NT2/D1 (cell line): ENCODE results near the gene PTPRN2.

Experiments used
- DNase-seq: peaks from one replicate; pipeline ENCODE4 v3.0.0-alpha.2; 2011; ENCODE audit warnings: low read depth, low spot score
- H3K27me3 ChIP-seq: 2 replicates; pipeline ENCODE4 v1.6.0; 2011; ENCODE audit warnings: mild to moderate bottlenecking; ENCODE audit not compliant: insufficient read length, insufficient read depth
- H3K36me3 ChIP-seq: 2 replicates; pipeline ENCODE4 v1.6.1; 2011; ENCODE audit warnings: mild to moderate bottlenecking, low read length, mixed read lengths; ENCODE audit not compliant: insufficient read depth, insufficient read length
- H3K4me1 ChIP-seq: 2 replicates; pipeline ENCODE4 v1.5.1; 2011; ENCODE audit not compliant: insufficient read depth, insufficient read length
- H3K4me3 ChIP-seq: 2 replicates; pipeline ENCODE4 v1.5.1; 2011; ENCODE audit warnings: low read depth; ENCODE audit not compliant: insufficient read length
- H3K9ac ChIP-seq: 2 replicates; pipeline ENCODE4 v1.6.0; 2011; ENCODE audit warnings: low read depth; ENCODE audit not compliant: insufficient read length
- H3K9me3 ChIP-seq: 2 replicates; pipeline ENCODE4 v1.5.1; 2011; ENCODE audit warnings: mild to moderate bottlenecking, low read length; ENCODE audit not compliant: insufficient read depth
- SUZ12 ChIP-seq: IDR thresholded peaks from 2 replicates; pipeline ENCODE4 v1.6.1; 2011; ENCODE audit not compliant: insufficient read length, insufficient read depth; ENCODE audit errors: extremely low read depth
- YY1 ChIP-seq: IDR thresholded peaks from 2 replicates; pipeline ENCODE4 v1.6.1; 2011; ENCODE audit not compliant: insufficient read length, insufficient read depth
- ZNF274 ChIP-seq: IDR thresholded peaks from 2 replicates; pipeline ENCODE4 v1.6.1; 2011; ENCODE audit warnings: mild to moderate bottlenecking, low read depth, low read length

PTPRN2 gene

DNA sequence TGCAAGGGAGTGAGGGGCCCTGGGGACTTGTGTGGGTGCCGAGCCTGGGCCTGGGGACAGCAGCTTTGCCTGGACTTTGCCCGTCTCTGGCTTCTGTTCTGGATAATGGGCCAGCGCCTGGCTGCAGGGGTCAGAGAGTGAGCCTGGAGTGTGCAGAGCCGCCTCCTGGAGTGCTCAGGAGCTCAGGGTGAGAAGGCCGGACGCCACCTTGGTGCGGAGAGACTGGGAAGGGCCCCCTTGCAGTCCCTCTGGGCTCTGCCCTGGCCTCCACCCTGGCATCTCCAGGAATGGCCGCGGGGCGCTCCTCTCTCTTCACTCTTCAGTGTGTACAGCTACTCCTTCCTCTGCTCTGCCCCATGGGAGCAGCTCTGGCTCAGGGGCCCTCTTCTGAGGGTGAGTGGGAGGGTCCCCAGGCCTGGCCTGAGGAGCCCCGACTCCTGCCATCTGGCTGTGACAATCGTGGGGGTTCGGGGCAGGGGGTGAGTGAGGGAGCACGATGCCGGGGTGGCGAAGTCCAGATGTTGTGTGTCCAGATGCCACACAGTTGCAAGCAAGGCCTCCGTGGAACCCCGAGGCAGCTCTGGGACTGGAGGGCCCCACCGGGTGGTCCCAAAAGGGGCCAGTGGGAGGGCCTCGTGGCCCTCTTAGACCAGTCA is 1063.7 kb downstream of the PTPRN2 start:
- no peak for TF ChIP-seq SUZ12
- no peak for TF ChIP-seq YY1
- TF ChIP-seq ZNF274: no peak
- peaks cover 3% of the 10 kb centered on the region for H3K27me3 ChIP-seq
- no peaks in the 10 kb centered on the region for H3K9me3 ChIP-seq
- DNase-seq: no peak
- H3K36me3 ChIP-seq: no peaks in the 10 kb centered on the region
- peaks cover 6% of the 10 kb centered on the region for H3K4me1 ChIP-seq
- H3K9ac ChIP-seq: no peak overlapping the region
- H3K4me3 ChIP-seq: no peak overlapping the region

DNA sequence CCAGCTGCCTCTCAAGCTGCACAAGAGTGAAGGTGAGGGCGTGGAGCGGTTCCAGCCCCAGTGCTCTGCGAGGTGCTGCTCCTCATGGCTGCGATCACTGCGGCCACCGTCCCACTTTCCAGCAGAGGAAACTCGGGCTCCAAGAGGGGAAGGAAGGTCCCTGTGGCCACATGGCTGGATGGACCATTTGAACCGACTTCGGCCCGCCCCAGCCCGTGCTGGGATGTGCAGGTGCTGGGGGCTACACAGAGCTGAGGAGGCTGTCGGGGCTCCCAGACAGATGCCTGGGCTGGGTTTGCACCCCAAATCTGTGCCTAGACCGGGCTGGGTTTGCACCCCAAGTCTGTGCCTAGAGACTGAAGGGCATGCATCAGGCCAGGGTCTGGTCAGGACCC is 1064.3 kb downstream of the PTPRN2 start:
- TF ChIP-seq ZNF274 (no peak), SUZ12 (no peak)
- no peak for DNase-seq
- Histone ChIP-seq H3K36me3 (no peaks in the 10 kb centered on the region), H3K27me3 (peaks cover 3% of the 10 kb centered on the region), H3K4me1 (peaks cover 6% of the 10 kb centered on the region), H3K9ac (no peak overlapping the region), H3K4me3 (no peak overlapping the region), H3K9me3 (no peaks in the 10 kb centered on the region)

DNA sequence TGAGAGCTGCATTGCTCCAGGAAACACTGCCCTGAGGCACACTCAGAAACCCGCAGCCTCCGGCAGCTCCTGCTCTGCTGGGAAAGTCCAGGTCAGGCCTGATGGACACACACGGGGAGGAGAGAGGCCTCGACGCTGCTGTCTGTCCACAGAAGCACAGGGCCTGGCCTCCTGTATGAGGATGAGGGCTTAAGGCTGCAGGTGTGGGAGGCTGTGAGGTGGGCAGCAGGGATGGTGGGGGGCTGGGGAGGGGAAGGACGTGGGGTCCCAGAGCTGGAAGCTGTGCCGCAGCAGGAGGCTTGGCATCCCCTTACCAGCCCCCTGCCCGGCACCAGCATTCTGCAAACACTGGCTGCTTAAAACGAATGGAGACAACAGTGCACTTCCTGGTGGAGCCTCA is 1064.7 kb downstream of the PTPRN2 start:
- Histone ChIP-seq H3K27me3 (peaks cover 3% of the 10 kb centered on the region), H3K9me3 (no peaks in the 10 kb centered on the region), H3K4me3 (no peak overlapping the region), H3K9ac (no peak overlapping the region), H3K4me1 (peaks cover 6% of the 10 kb centered on the region), H3K36me3 (no peaks in the 10 kb centered on the region)
- TF ChIP-seq SUZ12 (no peak), ZNF274 (no peak), YY1 (no peak)
- no peak for DNase-seq

DNA sequence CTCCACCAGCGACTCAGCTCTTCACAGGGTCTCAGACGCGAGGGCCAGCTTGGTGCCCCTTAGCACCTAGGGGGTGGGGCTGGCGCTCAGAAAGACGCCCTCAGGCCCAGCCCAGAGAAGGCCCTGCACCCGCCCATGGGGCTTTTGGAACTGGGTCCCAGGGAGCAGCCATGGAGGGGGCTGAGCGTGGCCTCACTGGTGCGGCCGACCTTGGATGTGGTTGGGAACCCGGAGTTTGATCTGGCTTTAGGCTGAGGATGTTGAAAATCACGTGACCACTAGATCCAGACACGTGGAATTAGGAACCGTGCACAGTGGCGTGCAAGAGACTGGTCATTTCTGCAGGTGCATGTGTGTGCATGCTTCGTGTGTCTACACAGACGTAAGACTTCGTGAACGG is 1065.4 kb downstream of the PTPRN2 start:
- DNase-seq: no peak
- TF ChIP-seq ZNF274: no peak
- no peak for TF ChIP-seq SUZ12
- no peak for TF ChIP-seq YY1
- Histone ChIP-seq H3K9ac (no peak overlapping the region), H3K4me1 (peaks cover 6% of the 10 kb centered on the region), H3K36me3 (no peaks in the 10 kb centered on the region), H3K4me3 (no peak overlapping the region), H3K9me3 (no peaks in the 10 kb centered on the region), H3K27me3 (peaks cover 3% of the 10 kb centered on the region)

DNA sequence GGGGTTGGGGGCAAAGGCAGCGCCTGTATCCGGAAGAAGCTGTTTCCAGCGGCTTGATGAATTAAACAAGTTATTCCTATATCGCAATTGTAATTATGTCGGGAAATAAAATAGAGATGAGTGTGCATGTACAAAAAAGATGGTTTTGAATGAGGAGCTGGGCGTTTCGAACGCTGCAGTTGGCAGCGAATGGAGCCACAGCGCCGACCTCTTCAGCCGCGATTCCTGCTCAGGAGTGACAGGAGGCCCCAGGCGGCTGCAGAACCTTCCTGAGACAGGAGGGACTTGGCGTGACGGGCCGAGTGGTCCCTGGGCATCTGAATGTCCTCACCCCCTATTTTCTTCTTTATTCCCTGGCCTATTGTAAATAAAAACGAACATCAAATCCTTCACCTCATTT is 1065.9 kb downstream of the PTPRN2 start:
- TF ChIP-seq YY1 (no peak), ZNF274 (no peak), SUZ12 (no peak)
- no peak overlapping the region for H3K4me3 ChIP-seq
- peaks cover 3% of the 10 kb centered on the region for H3K27me3 ChIP-seq
- H3K9ac ChIP-seq: no peak overlapping the region
- H3K4me1 ChIP-seq: peaks cover 6% of the 10 kb centered on the region
- no peak for DNase-seq
- H3K36me3 ChIP-seq: no peaks in the 10 kb centered on the region
- H3K9me3 ChIP-seq: no peaks in the 10 kb centered on the region

DNA sequence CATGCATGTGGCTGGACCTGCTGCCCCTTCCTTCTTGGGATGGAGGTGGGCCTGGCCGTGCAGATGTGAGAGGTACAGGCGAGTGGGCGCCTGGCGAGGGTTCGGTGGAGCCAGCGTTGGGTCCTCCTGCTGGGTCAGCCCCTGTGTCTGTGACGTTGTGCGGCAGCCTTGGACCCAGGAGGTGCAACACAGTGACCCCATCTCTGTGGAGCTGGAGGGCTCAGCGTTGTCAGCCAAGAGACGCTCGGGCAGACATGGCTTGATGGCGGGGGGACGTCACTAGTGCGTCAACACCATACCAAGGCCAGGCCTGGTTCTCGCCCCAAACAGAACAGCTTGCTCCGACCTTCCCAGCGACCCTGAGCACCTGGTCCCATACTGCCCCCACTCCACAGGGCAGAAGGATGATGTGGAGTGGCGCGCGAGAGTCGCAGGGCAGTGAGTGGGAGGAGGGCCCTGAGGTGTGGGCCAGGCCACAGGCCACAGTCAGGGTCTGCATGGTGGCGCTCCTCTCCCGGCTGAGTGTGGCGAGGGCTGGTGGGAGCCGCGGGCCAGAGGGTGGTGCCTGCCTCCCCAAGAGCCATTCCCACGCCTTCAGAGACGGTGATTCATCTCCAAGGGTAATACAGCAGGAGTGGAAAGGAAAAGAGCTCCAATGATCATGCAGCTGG is 1066.4 kb downstream of the PTPRN2 start:
- TF ChIP-seq YY1: no peak
- TF ChIP-seq ZNF274: no peak
- TF ChIP-seq SUZ12: no peak
- Histone ChIP-seq H3K27me3 (peaks cover 3% of the 10 kb centered on the region), H3K36me3 (no peaks in the 10 kb centered on the region), H3K9ac (no peak overlapping the region), H3K4me3 (no peak overlapping the region), H3K4me1 (peaks cover 6% of the 10 kb centered on the region), H3K9me3 (no peaks in the 10 kb centered on the region; the same call in 1 of the 2 replicates)
- DNase-seq: no peak

DNA sequence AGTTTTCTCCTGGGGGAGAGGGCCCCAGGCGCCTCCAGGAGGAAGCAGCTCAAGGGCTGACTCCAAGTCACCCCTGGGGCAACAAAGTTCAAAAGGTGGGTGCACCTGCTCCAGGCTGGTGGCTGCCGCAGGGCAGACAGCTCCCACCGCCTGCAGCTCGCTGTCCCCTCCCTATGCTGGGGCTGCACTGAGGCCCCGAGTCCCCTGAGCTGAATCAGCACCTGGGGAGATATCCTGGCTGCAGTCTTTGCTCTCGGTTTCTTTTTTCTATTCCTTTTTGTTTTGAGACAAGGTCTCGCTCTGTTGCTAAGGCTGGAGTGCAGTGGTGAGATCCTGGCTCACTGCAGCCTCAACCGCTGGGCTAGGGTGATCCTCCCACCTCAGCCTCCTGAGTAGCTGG is 1067.4 kb downstream of the PTPRN2 start:
- H3K27me3 ChIP-seq: peaks cover 3% of the 10 kb centered on the region
- no peak overlapping the region for H3K9ac ChIP-seq
- H3K36me3 ChIP-seq: no peaks in the 10 kb centered on the region
- H3K9me3 ChIP-seq: no peaks in the 10 kb centered on the region; the same call in 1 of the 2 replicates
- DNase-seq: no peak
- no peak overlapping the region for H3K4me3 ChIP-seq
- H3K4me1 ChIP-seq: peaks cover 6% of the 10 kb centered on the region
- TF ChIP-seq SUZ12: no peak
- TF ChIP-seq YY1: no peak
- TF ChIP-seq ZNF274: no peak

DNA sequence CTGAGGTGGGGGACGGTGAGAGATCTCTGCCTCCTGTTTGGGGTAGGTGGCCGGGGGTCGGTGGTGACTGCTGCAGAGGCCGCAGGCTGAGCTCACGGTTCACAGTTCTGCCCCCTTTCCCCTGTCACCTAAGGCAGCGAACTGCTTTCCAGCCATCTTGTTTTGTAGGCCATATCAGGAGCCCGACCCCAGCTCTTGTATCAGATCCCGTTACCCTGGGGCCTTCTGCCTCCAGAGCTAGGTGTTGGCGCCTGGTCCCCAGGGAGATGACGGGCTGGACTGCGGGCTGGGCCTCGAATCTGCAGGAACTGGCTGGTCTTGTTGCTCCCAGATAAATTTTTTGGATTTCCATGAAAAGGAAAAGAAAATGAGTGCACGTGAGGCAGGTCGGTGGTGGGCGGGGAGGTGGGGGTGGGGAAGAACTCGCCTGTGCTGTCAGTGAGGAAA is 1067.8 kb downstream of the PTPRN2 start:
- DNase-seq: no peak
- no peak overlapping the region for H3K9ac ChIP-seq
- peaks cover 3% of the 10 kb centered on the region for H3K27me3 ChIP-seq
- no peaks in the 10 kb centered on the region; the same call in 1 of the 2 replicates for H3K9me3 ChIP-seq
- H3K36me3 ChIP-seq: no peaks in the 10 kb centered on the region
- peaks cover 6% of the 10 kb centered on the region for H3K4me1 ChIP-seq
- TF ChIP-seq YY1: no peak
- TF ChIP-seq ZNF274: no peak
- H3K4me3 ChIP-seq: no peak overlapping the region
